Measurements from ENCODE around the gene MYADML2.
"Not testable (repeated sequence)": the region's sequence is repeated elsewhere in the genome, so short reads cannot be mapped to it uniquely, and the experiment has no call there.

Gene MYADML2

DNA sequence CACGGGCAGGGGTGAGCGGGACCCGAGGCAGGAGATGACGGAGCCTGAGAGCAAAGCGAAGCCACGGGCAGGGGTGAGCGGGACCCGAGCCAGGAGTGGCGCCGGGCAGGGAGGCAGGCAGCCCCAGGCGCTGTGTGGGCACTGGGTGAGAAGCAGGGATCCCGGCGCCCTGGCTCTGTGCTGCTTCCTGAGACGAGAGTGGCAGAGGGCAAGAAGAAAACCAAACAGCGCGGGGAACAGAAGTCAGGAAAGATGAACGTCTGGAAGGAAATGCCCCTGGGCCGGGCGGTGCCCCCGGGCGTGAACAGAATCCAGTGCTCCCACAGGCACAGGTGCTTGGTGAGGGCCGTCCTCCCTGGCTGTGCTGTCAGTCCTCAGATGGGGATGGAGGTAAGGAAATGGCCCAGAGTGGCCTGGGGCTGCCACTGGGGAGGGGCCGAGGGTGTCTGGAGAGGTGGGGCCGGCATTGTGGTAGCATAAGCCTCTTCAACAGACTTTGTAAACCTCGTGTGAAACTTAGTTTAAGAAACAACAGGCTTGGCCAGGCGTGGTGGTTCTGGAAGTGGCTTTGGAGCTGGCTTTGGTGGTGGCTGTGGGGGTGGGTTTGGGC, 40.2 kb upstream of the MYADML2 start:
- WGBS, 2 experiments (ENCODE audit: insufficient coverage in 2 of 2): 93% methylated on average over 22 to 26 of the region's 26 CpGs
- H3K36me3 ChIP-seq (ENCODE audit: control insufficient read depth, insufficient read depth, low read length): peaks cover 56% of the 10 kb centered on the region
- H3K4me3 ChIP-seq (ENCODE audit: extremely low read depth, insufficient read depth, low read length, poor library complexity, severe bottlenecking): no peak overlapping the region
- H3K27ac ChIP-seq (ENCODE audit: low read depth, low read length, severe bottlenecking): no peak overlapping the region
- H3K4me1 ChIP-seq (ENCODE audit: control insufficient read depth, insufficient read depth, low read length, poor library complexity, severe bottlenecking): peaks cover 11% of the 10 kb centered on the region
- no peaks in the 10 kb centered on the region for H3K9me3 ChIP-seq (ENCODE audit: control insufficient read depth, low read length)

DNA sequence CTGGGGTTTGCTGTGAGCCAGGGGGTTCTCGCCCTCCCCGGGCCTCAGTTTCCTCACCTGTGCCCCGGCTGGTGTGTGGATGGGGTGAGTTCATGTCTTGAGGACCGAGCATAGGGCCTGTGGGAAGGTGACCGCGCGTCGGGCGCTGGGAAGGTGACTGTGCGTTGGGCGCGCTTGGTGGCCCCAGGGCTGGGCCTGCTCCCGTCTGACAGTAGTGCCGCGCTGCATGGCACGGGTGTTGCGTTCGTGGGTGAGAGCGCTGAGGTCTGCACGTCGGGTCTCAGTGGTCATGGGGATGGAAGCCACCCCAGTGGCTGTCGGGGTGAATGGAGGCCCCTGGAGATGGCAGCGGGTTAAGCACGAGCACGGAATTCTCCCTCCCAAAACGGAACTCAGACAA, 39.6 kb upstream of the MYADML2 start:
- Histone ChIP-seq H3K4me1 (ENCODE audit: control insufficient read depth, insufficient read depth, low read length, poor library complexity, severe bottlenecking) (peaks cover 4% of the 10 kb centered on the region), H3K4me3 (ENCODE audit: extremely low read depth, insufficient read depth, low read length, poor library complexity, severe bottlenecking) (no peak overlapping the region), H3K9me3 (ENCODE audit: control insufficient read depth, low read length) (no peaks in the 10 kb centered on the region), H3K36me3 (ENCODE audit: control insufficient read depth, insufficient read depth, low read length) (peaks cover 56% of the 10 kb centered on the region), H3K27ac (ENCODE audit: low read depth, low read length, severe bottlenecking) (no peak overlapping the region)
- 97% methylated on average over 19 to 22 of the region's 26 CpGs for WGBS, 2 experiments (ENCODE audit: insufficient coverage in 2 of 2)

DNA sequence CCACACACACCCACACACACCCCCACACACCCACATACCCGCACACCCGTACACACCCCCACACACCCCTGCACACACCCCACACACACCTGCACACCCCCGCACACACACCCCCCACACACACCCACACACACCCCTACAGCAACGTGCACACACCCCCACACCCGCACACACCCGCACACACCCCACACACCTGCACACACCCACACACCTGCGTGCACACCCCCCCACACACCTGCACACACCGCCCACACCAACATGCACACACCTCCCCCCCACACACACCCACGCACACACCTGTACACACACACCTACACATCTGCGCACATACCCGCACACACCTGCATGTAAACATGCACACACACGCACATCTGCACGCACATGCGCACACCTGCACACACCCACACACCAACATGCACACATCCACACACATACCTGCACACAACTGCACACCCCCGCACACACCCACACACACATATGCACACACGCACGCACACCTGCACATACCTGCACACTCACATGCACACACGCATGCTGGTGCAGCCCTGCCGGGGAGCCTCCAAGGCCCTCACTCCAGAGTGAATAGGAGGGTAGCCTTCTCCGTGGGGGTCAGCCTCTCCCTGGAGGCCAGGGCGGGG, 37.9 kb upstream of the MYADML2 start:
- Histone ChIP-seq H3K9me3 (ENCODE audit: control insufficient read depth, low read length) (no peaks in the 10 kb centered on the region), H3K4me1 (ENCODE audit: control insufficient read depth, insufficient read depth, low read length, poor library complexity, severe bottlenecking) (no peaks in the 10 kb centered on the region), H3K36me3 (ENCODE audit: control insufficient read depth, insufficient read depth, low read length) (peaks cover 53% of the 10 kb centered on the region), H3K27ac (ENCODE audit: low read depth, low read length, severe bottlenecking) (no peak overlapping the region), H3K4me3 (ENCODE audit: extremely low read depth, insufficient read depth, low read length, poor library complexity, severe bottlenecking) (no peak overlapping the region)
- WGBS, 2 experiments (ENCODE audit: insufficient coverage in 2 of 2): 89 to 94% methylated on average over 3 to 15 of the region's 21 CpGs

DNA sequence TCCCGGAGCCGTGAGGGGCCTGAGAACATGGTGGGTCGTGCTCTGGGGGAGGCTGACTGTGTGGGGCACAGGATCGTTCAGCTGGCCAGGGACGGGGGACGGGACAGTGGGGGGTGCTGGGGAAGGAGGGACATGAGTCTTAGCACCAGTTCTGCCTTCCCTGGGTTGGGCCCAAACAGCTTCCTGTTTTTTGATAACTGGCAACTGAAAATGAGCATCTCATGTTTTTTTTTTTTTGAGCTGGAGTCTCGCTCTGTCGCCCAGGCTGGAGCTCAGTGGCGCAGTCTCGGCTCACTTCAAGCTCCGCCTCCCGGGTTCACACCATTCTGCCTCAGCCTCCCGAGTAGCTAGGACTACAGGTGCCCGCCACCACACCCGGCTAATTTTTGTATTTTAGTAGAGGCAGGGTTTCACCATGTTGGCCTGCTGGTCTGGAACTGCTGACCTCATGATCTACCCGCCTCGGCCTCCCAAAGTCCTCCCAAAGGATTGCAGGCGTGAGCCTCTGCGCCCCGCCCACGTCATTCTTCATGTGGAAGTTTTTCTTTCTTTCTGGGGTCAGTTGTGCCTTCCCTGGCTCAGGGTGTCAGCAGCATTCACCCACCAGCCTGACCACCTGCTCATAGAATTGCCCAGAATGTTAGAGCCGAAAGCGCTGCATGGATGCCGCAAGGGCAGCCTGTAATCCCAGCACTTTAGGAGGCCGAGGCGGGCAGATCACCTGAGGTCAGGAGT, 36.8 kb upstream of the MYADML2 start:
- no peak overlapping the region for H3K27ac ChIP-seq (ENCODE audit: low read depth, low read length, severe bottlenecking)
- H3K4me3 ChIP-seq (ENCODE audit: extremely low read depth, insufficient read depth, low read length, poor library complexity, severe bottlenecking): no peak overlapping the region
- peaks cover 57% of the 10 kb centered on the region for H3K36me3 ChIP-seq (ENCODE audit: control insufficient read depth, insufficient read depth, low read length)
- peaks cover 3% of the 10 kb centered on the region for H3K4me1 ChIP-seq (ENCODE audit: control insufficient read depth, insufficient read depth, low read length, poor library complexity, severe bottlenecking)
- H3K9me3 ChIP-seq (ENCODE audit: control insufficient read depth, low read length): no peaks in the 10 kb centered on the region
- 97 to 99% methylated on average over 25 to 26 of the region's 26 CpGs for WGBS, 2 experiments (ENCODE audit: insufficient coverage in 2 of 2)

DNA sequence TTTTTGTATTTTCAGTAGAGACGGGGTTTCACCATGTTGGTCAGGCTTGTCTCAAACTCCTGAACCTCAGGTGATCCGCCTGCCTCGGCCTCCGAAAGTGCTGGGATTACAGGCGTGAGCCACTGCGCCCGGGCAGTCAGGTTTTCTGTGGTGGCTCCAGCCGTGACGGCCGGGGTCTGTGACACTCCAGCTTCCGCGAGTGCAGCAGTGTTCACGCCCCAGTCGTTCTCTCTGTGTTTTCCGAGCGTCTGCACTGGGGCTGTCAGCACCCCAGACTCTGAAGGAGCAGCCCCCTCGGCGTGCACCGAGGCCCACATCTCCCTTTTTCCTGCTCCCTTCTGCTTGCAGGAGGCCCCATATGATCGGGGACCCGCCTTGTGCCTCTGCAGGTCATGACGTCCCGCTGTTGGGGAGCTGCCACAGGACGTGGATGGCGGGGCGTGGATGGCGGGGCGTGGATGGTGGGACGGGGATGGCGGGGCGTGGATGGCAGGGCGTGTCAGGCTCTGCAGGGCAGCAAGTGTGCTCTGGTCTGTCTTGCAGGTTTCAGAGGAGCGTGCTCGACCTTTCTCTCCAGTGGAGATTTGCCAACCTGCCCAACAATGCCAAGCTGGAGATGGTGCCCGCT, 36.1 kb upstream of the MYADML2 start:
- Histone ChIP-seq H3K4me1 (ENCODE audit: control insufficient read depth, insufficient read depth, low read length, poor library complexity, severe bottlenecking) (peaks cover 7% of the 10 kb centered on the region), H3K27ac (ENCODE audit: low read depth, low read length, severe bottlenecking) (no peak overlapping the region), H3K36me3 (ENCODE audit: control insufficient read depth, insufficient read depth, low read length) (peaks cover 57% of the 10 kb centered on the region), H3K9me3 (ENCODE audit: control insufficient read depth, low read length) (no peaks in the 10 kb centered on the region), H3K4me3 (ENCODE audit: extremely low read depth, insufficient read depth, low read length, poor library complexity, severe bottlenecking) (no peak overlapping the region)
- 95 to 98% methylated on average over 25 to 35 of the region's 35 CpGs for WGBS, 2 experiments (ENCODE audit: insufficient coverage in 2 of 2)

DNA sequence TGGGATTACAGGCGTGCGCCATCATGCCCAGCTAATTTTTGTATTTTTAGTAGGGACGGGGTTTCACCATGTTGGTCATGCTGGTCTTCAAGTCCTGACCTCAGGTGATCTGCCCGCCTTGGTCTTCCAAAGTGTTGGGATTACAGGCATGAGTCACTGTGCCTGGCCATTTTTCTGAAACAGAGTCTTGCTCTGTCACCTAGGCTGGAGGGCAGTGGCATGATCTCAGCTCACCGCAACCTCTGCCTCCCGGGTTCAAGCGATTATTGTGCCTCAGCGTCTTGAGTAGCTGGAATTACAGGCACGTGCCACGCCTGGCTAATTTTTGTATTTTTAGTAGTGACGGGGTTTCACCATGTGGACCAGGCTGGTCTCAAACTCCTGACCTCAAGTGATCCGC, 34.5 kb upstream of the MYADML2 start:
- not testable (repeated sequence) for H3K9me3 ChIP-seq (ENCODE audit: control insufficient read depth, low read length); H3K27ac ChIP-seq (ENCODE audit: low read depth, low read length, severe bottlenecking); H3K4me3 ChIP-seq (ENCODE audit: extremely low read depth, insufficient read depth, low read length, poor library complexity, severe bottlenecking); H3K4me1 ChIP-seq (ENCODE audit: control insufficient read depth, insufficient read depth, low read length, poor library complexity, severe bottlenecking)
- peaks cover 51% of the 10 kb centered on the region for H3K36me3 ChIP-seq (ENCODE audit: control insufficient read depth, insufficient read depth, low read length)
- 94 to 100% methylated on average over 10 to 12 of the region's 12 CpGs for WGBS, 2 experiments (ENCODE audit: insufficient coverage in 2 of 2)

DNA sequence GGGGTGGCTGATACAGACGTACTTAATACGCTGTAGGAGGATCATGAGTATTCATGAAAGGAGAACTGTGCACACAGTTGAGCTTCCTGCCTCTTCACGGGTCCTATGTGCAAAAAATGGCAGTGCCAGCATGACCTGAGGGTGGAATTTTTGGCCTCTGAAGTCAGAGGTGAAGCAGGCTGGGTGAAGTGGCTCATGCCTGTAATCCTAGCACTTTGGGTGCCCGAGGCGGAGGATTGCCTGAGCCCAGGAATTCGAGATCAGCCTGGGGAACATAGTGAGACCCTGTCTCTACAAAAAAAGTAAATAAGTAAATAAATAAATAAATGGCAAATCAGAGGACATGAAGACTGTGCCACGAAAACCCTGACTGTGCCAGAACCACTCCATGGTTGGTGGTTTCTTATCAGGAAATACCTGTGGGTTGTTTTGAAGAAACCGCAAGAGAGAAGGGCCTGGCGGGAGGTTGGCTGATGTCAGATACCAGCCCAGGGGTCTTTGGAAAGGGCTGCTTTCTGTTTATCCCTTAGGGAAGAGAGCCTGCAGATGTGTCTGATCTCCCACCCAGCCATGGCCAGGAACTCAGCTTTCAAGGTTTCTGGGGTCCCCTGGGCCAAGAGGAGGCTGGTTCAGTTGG, 33.8 kb upstream of the MYADML2 start:
- H3K27ac ChIP-seq (ENCODE audit: low read depth, low read length, severe bottlenecking): no peak overlapping the region
- H3K36me3 ChIP-seq (ENCODE audit: control insufficient read depth, insufficient read depth, low read length): peaks cover 46% of the 10 kb centered on the region
- no peak overlapping the region for H3K4me3 ChIP-seq (ENCODE audit: extremely low read depth, insufficient read depth, low read length, poor library complexity, severe bottlenecking)
- 92 to 99% methylated on average over 6 of the region's 9 CpGs for WGBS, 2 experiments (ENCODE audit: insufficient coverage in 2 of 2)
- no peaks in the 10 kb centered on the region for H3K9me3 ChIP-seq (ENCODE audit: control insufficient read depth, low read length)
- H3K4me1 ChIP-seq (ENCODE audit: control insufficient read depth, insufficient read depth, low read length, poor library complexity, severe bottlenecking): peaks cover 7% of the 10 kb centered on the region

DNA sequence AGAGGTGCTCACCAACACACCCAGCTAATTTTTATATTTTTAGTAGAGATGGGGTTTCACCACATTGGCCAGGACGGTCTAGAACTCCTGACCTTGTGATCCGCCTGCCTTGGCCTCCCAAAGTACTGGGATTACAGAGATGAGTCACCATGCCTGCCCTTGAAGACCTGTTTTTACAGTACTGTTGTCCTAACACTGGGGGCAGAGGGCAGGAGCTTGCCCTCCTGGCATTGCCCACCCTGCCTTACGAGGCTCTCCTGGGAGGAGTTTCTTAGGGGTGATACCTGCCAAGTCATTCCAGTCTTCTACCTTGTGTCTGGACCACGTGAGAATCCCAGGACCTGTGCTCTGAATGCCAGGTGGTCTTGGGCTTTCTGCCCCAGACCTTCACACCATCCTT, 33.1 kb upstream of the MYADML2 start:
- Histone ChIP-seq H3K36me3 (ENCODE audit: control insufficient read depth, insufficient read depth, low read length) (peaks cover 39% of the 10 kb centered on the region), H3K4me3 (ENCODE audit: extremely low read depth, insufficient read depth, low read length, poor library complexity, severe bottlenecking) (no peak overlapping the region), H3K27ac (ENCODE audit: low read depth, low read length, severe bottlenecking) (no peak overlapping the region), H3K9me3 (ENCODE audit: control insufficient read depth, low read length) (no peaks in the 10 kb centered on the region), H3K4me1 (ENCODE audit: control insufficient read depth, insufficient read depth, low read length, poor library complexity, severe bottlenecking) (peaks cover 7% of the 10 kb centered on the region)
- WGBS, 2 experiments (ENCODE audit: insufficient coverage in 2 of 2): 96 to 100% methylated on average over 2 to 4 of the region's 4 CpGs

DNA sequence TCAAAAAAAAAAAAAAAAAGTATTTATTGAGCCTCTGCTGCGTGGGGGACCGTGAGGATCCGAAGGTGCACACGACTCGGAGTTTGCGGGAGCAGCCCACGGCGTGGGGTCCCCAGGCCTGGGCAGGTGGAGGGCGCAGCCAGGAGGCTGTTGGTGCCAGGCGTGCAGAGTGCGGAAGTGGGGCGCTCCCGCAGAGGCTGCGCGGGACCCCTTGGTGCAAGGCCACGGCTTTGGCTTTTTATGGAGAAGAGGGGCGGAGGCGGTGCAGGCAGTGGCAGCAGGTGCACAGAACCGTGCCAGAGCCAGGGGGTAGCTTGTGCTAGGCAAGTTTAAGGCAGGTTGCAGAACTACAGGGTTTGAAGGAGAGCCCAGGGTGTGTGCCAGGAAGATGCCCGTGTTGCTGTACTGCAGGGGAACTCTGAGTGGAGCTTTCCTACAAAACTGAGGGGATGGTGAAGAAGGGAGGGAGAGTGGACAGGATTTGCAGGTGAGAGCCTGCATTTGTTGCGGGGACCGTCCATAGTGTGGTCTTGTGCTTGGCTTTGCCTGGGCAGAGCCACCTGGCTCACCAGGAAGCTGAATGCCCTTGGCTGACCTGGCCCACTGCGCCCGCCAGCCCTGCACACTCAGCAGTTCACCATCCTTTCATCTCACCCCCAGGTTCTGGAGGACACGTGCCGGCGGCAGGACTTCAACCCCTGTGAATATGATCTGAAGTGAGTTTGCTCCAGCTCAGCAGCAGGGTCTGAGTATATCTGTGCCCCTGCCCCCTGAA, 31.7 kb upstream of the MYADML2 start:
- 95 to 98% methylated on average over 22 to 26 of the region's 27 CpGs for WGBS, 2 experiments (ENCODE audit: insufficient coverage in 2 of 2)
- Histone ChIP-seq H3K36me3 (ENCODE audit: control insufficient read depth, insufficient read depth, low read length) (peaks cover 26% of the 10 kb centered on the region), H3K4me3 (ENCODE audit: extremely low read depth, insufficient read depth, low read length, poor library complexity, severe bottlenecking) (peak overlapping the region; percentile 68), H3K9me3 (ENCODE audit: control insufficient read depth, low read length) (no peaks in the 10 kb centered on the region), H3K4me1 (ENCODE audit: control insufficient read depth, insufficient read depth, low read length, poor library complexity, severe bottlenecking) (peaks cover 7% of the 10 kb centered on the region), H3K27ac (ENCODE audit: low read depth, low read length, severe bottlenecking) (no peak overlapping the region)

Data from mesodermal cell (in vitro differentiated cells).